HG03175 (cell line): ENCODE results near the gene KDM4B.

Source experiments
- ATAC-seq: cut with Tn5 transposase; IDR thresholded peaks from one replicate; pipeline ENCODE4 v1.9.1; 2021; ENCODE audit warnings: mild to moderate bottlenecking, moderate library complexity; ENCODE audit not compliant: unreplicated experiment

The KDM4B gene

DNA sequence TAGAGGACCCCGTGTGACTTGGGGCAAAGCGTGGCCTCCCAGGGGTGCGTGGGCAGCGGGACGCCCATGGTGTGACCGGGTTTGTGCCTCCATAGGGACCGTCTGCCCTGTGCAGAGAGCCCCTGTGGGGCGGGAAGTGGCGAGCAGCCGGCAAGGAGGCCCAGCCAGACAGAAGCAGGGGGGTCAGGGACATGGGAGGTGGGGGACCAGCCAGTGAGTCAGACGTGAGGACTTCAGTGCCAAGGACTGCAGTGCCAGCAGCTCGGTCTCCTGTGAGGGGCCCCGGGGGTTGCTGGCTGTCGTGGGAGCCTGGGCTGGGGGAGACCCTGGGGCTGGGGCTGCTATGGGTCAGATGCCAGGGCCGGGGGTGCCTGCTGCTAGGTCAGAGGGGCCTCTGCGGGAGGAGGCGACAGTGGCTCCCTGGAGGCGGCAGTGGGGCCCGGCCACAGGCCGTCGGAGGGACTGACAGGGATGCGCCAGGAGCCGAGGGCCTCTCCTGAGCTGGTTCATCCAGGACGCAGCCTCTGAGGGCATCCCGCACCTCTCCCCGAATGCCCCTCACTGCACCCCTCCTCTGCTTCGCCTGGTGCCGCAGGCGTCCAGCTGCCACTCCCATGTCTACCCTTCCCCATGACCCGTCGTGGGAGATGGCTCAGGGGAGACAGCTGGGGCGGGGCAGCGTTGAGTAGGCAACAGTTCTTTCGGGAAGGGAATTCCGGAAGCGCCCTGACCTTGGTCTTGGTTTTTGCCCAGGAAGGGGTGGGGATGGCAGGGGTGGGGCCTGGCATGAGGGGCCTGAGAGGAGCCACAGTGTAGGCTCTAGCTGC lies 80.0 kb downstream of the KDM4B start:
- ATAC-seq: no peak

DNA sequence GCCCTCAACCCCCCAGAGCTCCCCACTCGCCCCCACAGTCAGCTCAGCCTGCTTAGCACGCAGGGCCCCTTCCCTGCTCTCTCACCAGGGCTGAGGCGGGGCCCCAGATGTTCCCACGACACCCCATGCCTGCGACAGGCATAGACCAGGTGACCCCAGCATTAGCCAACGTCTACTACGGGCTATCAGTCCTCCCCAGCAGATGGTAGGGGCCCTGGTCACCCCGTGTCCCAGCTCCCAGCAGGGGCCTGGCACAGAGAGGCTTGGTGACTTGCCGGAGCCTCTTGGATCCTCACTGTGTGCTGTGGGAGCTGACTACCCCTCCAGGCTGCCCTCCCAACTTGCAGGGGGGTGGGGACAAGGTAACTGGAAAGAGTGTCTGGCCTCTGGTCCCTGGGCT lies 80.6 kb downstream of the KDM4B start:
- ATAC-seq: no peak

DNA sequence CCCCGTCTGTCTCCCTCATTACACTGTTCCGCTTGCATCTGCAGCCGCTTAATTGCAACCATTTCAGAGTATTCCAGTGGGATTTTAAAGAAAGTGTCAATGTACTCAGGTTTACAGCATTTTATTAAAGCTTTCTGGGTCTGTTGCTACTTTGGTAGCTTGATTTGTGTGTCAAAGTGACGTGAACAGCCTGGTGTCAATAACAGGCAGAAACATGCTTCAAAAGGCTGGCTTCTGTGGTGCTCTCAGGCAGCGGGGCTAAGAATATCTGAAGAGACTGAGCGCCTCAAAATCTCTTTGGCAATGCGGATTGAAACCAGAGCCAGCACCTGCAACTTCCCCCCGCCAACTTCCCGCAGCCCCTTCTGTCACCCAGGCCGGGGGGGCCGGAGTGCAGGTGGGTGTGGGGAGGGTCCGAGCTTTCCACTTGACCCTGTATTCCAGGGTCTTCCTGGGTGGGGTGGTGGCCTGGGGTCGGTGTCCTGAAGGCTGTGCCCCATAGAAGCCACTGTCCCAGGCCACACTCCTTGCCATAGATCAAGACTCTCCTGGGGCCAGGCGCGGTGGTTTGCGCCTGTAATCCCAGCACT lies 81.2 kb downstream of the KDM4B start:
- no peak for ATAC-seq

- ATAC-seq: no peak
Observed at GRCh38 chr19:5050905-5051304, 82.0 kb downstream of the KDM4B start.

DNA sequence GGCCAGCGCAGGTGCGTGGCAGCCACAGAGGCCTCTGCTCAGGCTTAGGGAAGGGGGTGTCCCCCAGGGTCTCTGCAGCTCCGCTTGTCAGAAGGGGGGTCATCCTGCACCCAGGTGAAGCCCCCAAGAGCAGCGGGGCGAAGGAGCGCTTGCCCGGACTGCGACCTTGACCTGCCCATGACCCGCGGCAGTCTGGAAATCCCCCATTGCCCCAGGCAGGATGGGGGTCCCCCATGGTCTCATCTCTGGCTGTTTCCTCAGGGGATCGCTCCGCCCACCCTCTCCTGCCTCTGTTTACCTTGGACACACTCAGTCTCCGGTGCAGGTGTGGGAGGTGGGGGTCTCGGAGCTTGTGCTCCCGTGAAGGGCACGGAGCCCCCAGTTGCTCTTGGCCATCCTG lies 82.7 kb downstream of the KDM4B start:
- no peak for ATAC-seq

- no peak for ATAC-seq
Observed at GRCh38 chr19:5052515-5052914, 83.6 kb downstream of the KDM4B start.

DNA sequence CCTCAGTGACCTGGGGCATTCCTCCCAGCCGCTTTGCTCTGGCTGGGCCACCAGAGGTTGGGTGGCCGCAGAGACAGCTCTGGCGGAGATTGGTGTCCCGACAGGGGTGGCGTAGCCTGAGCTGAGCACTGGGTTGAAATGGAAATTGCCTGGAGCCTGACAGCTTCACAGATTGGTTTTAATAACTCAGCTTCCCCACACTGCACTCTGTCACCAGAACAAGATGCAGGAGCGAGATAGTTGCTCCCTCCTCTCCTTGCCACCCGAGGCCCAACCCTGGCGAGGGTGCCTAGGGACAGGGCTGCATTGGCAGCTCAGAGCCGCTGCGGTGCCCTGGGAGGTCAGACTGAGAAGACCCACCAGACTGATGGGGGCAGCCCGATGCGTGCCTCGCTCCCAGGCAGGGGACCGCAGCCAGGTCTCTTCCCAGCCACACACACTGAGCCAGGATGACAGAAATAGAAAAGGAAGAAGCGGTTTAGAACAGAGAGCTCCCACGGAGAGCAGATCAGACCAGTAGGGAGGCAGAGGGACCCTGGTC lies 84.1 kb downstream of the KDM4B start:
- no peak for ATAC-seq

DNA sequence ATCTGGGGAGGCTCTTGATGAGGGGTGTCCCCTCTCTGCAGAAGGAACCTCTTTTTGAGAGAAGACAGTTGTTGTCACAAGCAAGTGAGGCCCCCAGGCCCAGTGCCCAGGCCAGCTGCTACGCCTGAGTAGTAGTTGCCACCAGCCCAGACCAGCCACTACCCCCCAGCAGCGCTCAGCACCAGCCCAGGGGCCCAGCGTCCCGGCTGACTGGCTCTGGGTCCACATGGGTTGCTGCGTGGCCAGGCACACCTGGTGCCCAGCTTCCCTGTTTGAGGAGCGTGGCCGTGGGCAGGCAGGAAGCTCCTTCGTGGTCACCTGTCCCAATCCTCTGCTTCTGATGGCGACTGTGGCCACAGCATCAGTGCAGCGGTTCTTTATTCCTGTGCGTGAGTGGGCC lies 84.7 kb downstream of the KDM4B start:
- no peak for ATAC-seq

DNA sequence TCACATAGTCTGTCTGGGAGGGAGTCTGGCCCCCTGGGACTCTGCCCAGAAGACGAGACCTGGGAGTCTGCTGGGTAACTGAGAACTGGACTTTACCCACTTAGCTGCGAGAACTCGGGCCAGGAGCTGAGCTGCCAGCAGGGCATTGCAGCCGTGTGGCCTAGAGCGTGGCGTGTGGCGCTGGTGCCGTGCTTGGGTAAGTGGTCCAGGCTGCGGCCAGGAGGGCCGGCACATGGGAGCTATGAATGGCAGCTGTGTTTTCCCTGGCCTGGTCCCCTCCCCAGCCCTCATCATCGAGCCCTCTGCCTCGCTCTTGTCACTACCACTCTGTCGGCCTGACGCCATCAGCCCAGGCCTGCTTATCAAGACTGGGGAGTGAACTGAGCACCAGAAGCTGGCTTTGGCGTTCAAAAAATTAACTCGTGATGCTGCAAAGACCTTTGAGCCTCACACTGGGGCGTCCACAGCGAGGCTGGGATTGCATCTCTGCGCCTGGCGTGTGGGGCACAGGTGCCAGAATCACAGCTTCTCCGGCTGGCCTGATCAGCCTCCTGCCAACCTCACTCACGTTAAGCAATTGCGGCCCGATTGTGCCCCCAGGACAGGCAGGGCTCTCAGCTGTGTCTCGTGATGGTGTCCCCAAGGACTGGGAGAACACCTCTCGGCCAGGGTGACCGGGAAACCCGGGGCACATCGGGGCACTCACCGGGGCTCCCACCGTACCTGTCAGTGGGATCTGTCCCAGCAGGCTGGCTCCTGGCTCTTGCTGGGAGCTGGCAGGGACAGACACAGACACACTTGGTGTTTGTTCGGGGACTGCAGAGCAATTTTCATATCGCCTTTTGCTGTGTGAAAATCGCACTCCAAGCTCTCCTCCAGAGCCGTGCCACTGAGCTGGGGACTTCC lies 85.9 kb downstream of the KDM4B start:
- no peak for ATAC-seq

DNA sequence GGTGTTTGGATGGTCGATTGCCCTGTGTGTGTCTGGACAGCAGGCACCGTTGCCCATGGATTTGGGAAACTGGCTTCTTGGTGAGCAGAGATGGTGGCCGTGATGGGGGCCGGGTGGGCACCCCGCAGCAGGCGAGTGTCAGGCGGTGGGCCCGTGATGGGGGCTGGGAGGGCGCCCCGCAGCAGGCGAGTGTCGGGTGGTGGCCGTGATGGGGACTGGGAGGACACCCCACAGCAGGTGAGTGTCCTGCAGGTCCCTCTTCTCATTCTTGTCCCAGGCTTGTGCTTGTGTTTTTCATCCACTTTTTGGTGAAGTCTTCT lies 86.5 kb downstream of the KDM4B start:
- ATAC-seq: no peak

DNA sequence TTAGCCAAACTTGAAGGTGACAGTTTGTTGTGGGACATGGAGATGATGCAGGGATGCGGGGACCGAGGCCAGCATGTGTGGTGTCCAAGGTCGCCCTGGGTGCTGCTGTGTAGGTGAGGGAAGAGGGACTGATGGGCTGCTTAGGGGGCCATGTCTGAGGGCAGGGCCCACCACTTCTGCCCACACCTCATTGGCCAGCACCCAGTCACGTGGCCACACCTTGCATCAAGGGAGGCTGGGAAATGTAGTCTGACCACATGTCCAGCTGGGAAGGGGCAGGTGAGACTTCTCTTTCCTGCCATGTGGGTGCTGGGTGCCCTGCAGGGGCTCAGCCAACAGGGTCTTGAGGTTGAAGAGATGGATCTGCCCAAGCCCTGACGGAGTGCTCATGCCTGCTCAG lies 88.9 kb downstream of the KDM4B start:
- ATAC-seq: no peak

DNA sequence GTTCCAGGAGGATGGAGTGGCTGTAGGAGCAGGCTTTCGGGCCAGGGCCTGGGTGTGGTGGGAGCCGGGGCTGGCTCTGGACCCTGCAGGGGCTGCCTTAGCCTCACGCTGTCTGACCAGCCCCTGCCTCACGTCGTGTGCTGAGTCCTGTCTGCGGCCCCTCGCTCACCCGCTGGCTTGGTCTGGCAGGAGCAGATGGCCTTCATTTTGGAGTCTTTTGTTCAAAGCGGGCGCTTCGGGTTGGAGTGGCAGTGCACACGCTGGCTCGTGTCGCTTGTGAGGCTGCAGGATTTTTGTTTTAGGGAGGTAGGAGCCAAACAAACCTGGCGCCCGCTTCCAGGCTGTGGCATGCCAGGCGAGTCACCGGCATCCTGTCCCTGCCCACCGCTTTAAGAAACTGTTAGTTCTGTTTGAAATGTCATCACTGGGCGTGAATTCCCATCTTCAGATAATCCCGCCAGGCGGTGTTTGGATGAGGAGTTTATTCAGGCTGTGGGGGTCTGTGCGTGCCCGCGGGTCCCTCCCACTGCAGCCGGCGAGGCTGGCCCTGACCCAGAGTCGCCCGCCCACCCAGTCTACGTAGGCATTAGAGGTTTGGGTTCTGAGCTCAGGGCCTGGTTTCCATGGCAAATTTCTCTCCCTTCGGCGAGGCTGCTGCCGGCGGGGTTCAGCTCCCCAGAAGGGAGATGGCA lies 89.8 kb downstream of the KDM4B start:
- ATAC-seq: no peak

GRCh38 chr19:5059213-5059574 lies 90.3 kb downstream of the KDM4B start:
- ATAC-seq: no peak

- no peak for ATAC-seq
Observed at GRCh38 chr19:5059793-5060192, 90.9 kb downstream of the KDM4B start.

DNA sequence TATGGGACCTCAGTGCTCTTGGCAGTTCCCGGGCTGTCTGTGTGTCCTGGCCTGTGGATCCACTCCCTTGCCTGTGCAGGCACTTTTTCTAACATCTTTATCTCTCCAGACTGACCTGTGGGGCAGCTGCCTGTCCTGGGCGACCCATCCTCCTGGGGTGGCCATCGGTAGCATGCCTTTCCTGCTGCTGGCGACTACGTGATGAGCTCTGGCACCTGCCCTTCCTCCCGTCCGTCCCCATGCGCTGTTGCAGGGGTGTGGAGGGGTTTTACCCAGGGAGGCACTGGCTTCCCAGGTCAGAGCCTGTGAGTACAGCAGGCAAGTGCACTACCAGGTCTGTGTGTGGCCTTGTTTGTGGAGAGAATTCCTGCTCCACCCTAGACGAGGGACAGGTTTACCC lies 93.3 kb downstream of the KDM4B start:
- no peak for ATAC-seq

DNA sequence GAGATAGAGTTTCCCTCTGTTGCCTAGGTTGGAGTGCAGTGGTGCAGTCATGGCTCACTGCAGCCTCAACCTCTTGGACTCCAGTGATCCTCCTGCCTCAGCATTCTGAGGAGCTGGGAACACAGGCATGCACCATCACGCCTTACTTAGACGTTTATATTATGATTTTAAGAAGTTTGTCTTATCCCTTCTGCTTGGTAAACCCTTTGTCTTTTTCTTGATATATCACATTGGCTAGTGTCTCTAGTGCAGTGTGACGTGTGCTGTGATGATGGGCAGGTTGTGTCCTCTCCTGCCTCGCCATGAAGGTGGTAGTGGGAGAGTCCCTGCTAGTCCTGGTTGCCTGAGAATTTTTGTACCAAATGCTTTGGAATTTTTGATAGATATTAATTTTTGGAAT lies 93.9 kb downstream of the KDM4B start:
- no peak for ATAC-seq

GRCh38 chr19:5063873-5064645 lies 95.1 kb downstream of the KDM4B start:
- no peak for ATAC-seq

DNA sequence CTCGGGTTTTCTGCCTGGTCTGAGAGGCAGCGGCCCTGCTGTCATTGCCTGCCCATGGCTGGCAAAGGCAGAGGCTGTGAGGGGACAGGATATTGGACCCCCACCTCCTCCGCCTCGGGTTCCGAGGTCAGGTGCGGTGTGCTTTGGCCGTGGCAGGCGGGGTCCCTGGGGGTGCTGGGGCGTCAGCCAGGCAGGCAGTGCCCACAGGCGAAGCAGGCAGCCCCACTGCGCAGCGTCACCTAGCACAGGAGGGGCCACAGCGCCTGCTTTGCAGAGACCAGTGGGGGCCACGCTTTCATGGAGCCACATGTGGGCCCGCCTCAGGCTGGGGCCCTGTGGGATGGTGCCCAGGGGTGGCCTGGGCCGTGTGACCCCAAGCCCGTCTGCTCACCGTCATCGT lies 96.0 kb downstream of the KDM4B start:
- no peak for ATAC-seq

GRCh38 chr19:5065663-5066093 lies 96.8 kb downstream of the KDM4B start:
- no peak for ATAC-seq

GRCh38 chr19:5066768-5067167 lies 97.9 kb downstream of the KDM4B start:
- no peak for ATAC-seq
